ENCODE results near the gene P2RX7.
"Not testable (repeated sequence)": the region's sequence is repeated elsewhere in the genome, so short reads cannot be mapped to it uniquely, and the experiment has no call there.

Gene P2RX7

DNA sequence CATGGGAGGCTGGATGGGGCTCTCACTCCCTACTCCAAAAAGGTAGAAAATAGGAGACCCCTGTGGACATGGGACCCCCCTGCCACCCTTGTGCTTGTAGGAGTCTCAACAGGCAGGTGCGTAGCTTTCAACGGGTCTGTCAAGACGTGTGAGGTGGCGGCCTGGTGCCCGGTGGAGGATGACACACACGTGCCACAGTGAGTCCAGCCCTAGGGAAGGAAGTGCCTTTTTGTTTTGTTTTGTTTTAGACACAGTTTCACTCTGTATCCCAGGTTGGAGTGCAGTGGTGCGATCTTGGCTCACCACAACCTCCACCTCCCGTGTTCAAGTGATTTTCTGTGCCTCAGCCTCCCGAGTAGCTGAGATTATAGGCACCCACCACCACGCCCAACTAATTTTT lies 90.2 kb downstream of the P2RX7 start:
- Histone ChIP-seq H3K4me3 (ENCODE audit: low read depth in 1 of 2, low read length in 1 of 2) (no peak overlapping the region), H3K27ac (no peak overlapping the region), H3K4me1 (ENCODE audit: control insufficient read depth in 1 of 2, insufficient read depth in 1 of 2, low read depth in 1 of 2, low read length in 1 of 2) (peaks cover 7 to 13% of the 10 kb centered on the region in 2 experiments), H3K36me3 (peaks cover 3% of the 10 kb centered on the region), H3K9me3 (no peaks in the 10 kb centered on the region), H3K27me3 (no peaks in the 10 kb centered on the region)
- no peak for TF ChIP-seq CTCF (IDR thresholded peaks at IDR 0.05)

GRCh38 chr12:121223292-121224285 lies 90.9 kb downstream of the P2RX7 start:
- H3K27me3 ChIP-seq, result no peaks in the 10 kb centered on the region
- no peak overlapping the region for H3K4me3 ChIP-seq (ENCODE audit: low read depth in 1 of 2, low read length in 1 of 2)
- no peaks in the 10 kb centered on the region for H3K9me3 ChIP-seq
- peaks cover 7 to 13% of the 10 kb centered on the region in 2 experiments for H3K4me1 ChIP-seq (ENCODE audit: control insufficient read depth in 1 of 2, insufficient read depth in 1 of 2, low read depth in 1 of 2, low read length in 1 of 2)
- peak overlapping the region; percentile 10 for H3K27ac ChIP-seq
- no peaks in the 10 kb centered on the region for H3K36me3 ChIP-seq
- TF ChIP-seq CTCF (IDR thresholded peaks at IDR 0.05), result no peak

DNA sequence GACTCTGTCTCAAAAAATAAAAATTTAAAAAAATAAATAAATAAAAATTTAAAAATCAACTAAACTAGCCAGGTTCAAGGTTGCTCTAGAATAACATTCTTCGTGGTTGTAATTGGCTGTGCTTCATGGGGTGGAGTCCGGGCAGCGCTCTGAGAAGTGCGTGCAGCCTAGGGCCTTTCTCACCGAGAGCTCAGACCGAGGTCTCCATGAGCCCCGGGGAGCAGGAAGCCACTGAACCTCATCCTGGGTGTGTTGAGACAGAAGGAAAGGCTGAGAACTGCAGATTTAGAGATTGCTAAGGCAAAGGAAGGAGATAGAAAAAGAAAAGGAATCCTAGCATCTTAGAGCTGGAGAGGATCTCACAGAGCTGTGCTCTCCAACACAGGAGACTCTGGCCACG lies 91.9 kb downstream of the P2RX7 start:
- Histone ChIP-seq H3K27me3 (no peaks in the 10 kb centered on the region), H3K4me3 (ENCODE audit: low read depth in 1 of 2, low read length in 1 of 2) (no peak overlapping the region), H3K36me3 (no peaks in the 10 kb centered on the region), H3K27ac (no peak overlapping the region), H3K4me1 (ENCODE audit: control insufficient read depth in 1 of 2, insufficient read depth in 1 of 2, low read depth in 1 of 2, low read length in 1 of 2) (peaks cover 7 to 13% of the 10 kb centered on the region in 2 experiments), H3K9me3 (no peaks in the 10 kb centered on the region)
- no peak for TF ChIP-seq CTCF (IDR thresholded peaks at IDR 0.05)

DNA sequence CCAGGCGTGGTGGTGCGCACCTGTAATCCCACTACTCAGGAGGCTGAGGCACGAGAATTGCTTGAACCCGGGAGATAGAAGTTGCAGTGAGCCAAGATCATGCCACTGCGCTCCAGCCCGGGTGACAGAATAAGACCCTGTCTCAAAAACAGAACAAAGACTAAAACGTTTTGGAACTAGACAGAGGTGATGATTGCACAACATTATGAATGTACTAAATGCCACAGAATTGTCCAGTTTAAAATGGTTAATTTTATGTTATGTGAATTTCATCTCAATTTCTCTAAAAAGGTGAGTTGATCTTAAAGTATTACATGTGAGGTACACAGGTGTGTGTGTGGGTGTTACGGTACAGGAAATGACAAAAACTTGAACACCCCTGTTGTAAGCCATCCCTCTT lies 93.7 kb downstream of the P2RX7 start:
- peaks cover 7 to 17% of the 10 kb centered on the region in 2 experiments for H3K4me1 ChIP-seq (ENCODE audit: control insufficient read depth in 1 of 2, insufficient read depth in 1 of 2, low read depth in 1 of 2, low read length in 1 of 2)
- H3K4me3 ChIP-seq (ENCODE audit: low read depth in 1 of 2, low read length in 1 of 2), result no peak overlapping the region
- no peak overlapping the region for H3K27ac ChIP-seq
- peaks cover 2% of the 10 kb centered on the region for H3K36me3 ChIP-seq
- no peaks in the 10 kb centered on the region for H3K27me3 ChIP-seq
- no peaks in the 10 kb centered on the region for H3K9me3 ChIP-seq
- TF ChIP-seq CTCF (IDR thresholded peaks at IDR 0.05), result no peak

DNA sequence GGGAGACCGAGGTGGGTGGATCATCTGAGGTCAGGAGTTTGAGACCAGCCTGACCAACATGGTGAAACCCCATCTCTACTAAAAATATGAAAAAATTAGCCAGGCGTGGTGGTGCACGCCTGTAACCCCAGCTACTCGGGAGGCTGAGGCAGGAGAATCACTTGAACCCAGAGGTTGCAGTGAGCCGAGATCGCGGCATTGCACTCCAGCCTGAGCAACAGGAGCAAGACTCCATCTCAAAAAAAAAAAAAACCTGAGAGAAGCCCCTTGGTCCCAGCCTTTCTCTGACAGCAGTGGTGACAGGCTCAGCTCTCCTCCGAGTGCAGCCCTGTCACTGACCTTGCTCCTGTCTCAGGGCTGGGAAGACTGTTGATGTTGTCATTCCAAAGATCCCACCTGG lies 94.2 kb downstream of the P2RX7 start:
- H3K4me3 ChIP-seq (ENCODE audit: low read depth in 1 of 2, low read length in 1 of 2); H3K27ac ChIP-seq; H3K36me3 ChIP-seq; H3K27me3 ChIP-seq; H3K9me3 ChIP-seq: not testable (repeated sequence)
- H3K4me1 ChIP-seq (ENCODE audit: control insufficient read depth in 1 of 2, insufficient read depth in 1 of 2, low read depth in 1 of 2, low read length in 1 of 2), result peaks cover 7 to 17% of the 10 kb centered on the region in 2 experiments

- Histone ChIP-seq H3K27ac (no peak overlapping the region), H3K27me3 (no peaks in the 10 kb centered on the region), H3K4me1 (ENCODE audit: control insufficient read depth in 1 of 2, insufficient read depth in 1 of 2, low read depth in 1 of 2, low read length in 1 of 2) (peaks cover 7 to 17% of the 10 kb centered on the region in 2 experiments), H3K36me3 (peaks cover 3% of the 10 kb centered on the region), H3K4me3 (ENCODE audit: low read depth in 1 of 2, low read length in 1 of 2) (no peak overlapping the region), H3K9me3 (no peaks in the 10 kb centered on the region)
- no peak for TF ChIP-seq CTCF (IDR thresholded peaks at IDR 0.05)
These were observed 94.6 kb downstream of the P2RX7 start for GRCh38 chr12:121227294-121227693.
